Adrenal gland (tissue), 12 donors: Measurements from ENCODE around the gene PRPF18. TPM values are rescaled to one million over a fixed set of nuclear protein-coding genes. Genes with fewer than 3 reads are reported as not detected.

Experiments used
- DNase-seq, 7 donors: peaks; one replicate each; pipeline ENCODE4 v3.0.0-alpha.2; 2019 to 2020
- H3K27ac ChIP-seq, 5 donors: fragments of 200-600 bp; sonication (generic) in 4 of 5; 1 replicate in 3 of 5; 2 replicates in 2 of 5; pipeline versions ENCODE4 v1.5.1 to v1.8.0; 2016 to 2020; ENCODE audit warnings: mild to moderate bottlenecking in 1 of 5
- H3K27me3 ChIP-seq: fragments of 200-600 bp; 2 replicates; pipeline ENCODE4 v1.8.0; 2021
- H3K36me3 ChIP-seq, 2 donors: fragments of 200-600 bp; replicated peaks in 1 of 2; 1 replicate in 1 of 2; 2 replicates in 1 of 2; pipeline versions ENCODE4 v1.5.1 to v1.8.0; 2018 to 2022
- H3K4me1 ChIP-seq, 2 donors: fragments of 200-600 bp; replicated peaks in 1 of 2; 1 replicate in 1 of 2; 2 replicates in 1 of 2; pipeline versions ENCODE4 v1.5.1 to v1.8.0; 2018 to 2021
- H3K4me3 ChIP-seq, 4 donors: fragments of 200-600 bp; sonication (generic) in 3 of 4; one replicate each; pipeline ENCODE4 v1.5.1; 2016 to 2018
- H3K9me3 ChIP-seq, 3 donors: fragments of 200-600 bp; sonication (generic) in 1 of 3; replicated peaks in 1 of 3; 1 replicate in 2 of 3; 2 replicates in 1 of 3; pipeline versions ENCODE4 v1.5.1 to v1.8.0; 2016 to 2021
- CTCF ChIP-seq, 6 experiments: fragments of 450-650 bp in 4 of 6; fragments of 200-600 bp in 2 of 6; sonication (generic) in 1 of 6; IDR thresholded peaks; 1 replicate in 5 of 6; 2 replicates in 1 of 6; pipeline versions ENCODE4 v1.5.1 to v1.8.0; 2016 to 2021; ENCODE audit warnings: antibody characterized with exemption in 6 of 6, mild to moderate bottlenecking in 2 of 6, moderate library complexity in 1 of 6
- POLR2A ChIP-seq, 2 donors: fragments of 450-650 bp; IDR thresholded peaks; one replicate each; pipeline ENCODE4 v1.6.1; 2017; ENCODE audit warnings: antibody characterized with exemption in 2 of 2, mild to moderate bottlenecking in 2 of 2, moderate library complexity in 1 of 2
- WGBS, 4 donors: extraction: QIAGEN DNeasy Blood & Tissue Kit in 2 of 4; methylation state at CpG; one replicate each; pipeline versions ENCODE4 v1.1.5 to v1.1.7; 2013 to 2017; 5-methylcytosine and 5-hydroxymethylcytosine counted together
- intact Hi-C, 2 donors: fragments of 100-400 bp; cut with DNase I; formaldehyde crosslinking; loops; one replicate each; pipeline versions ENCODE4 v1.14.1 to v1.15.0; 2022 to 2023
- polyA plus RNA-seq, 3 donors: library from polyadenylated mRNA; stranded (reverse); fragments of 200-250 nt in 2 of 3; fragments of 350-450 nt in 1 of 3; fragmentation: Illumina TruSeq in 1 of 3; extraction: RNeasy Lipid Tissue Mini Kit (QIAGEN cat#74804) in 1 of 3; gene quantifications; one replicate each; pipeline ENCODE4 v1.2.3, GENCODE V29; 2013 to 2014
- total RNA-seq, 9 donors: library from RNA; depleted of rRNA in 4 of 9; stranded (reverse); fragments of >200 nt in 4 of 9; fragments of 120-200 nt in 1 of 9; fragmentation: NEBNext Ultra II Directional in 1 of 9; extraction: Animal tissue kit (Norgen Biotek cat#: 25700) in 1 of 9; gene quantifications; one replicate each; pipeline versions ENCODE4 v1.1.0 to v1.2.4, GENCODE V29; 2013 to 2023
- donor health status: healthy with polysubstance abuse.
- donor health status: Bipolar disorder and iron deficiency.
- donor health status: DM: yes; HTN: yes; CAD: no.
- donor health status: DM: no; HTN: no; CAD: no.
- donor health status: DM: no; HTN: no; CAD: no.
- donor health status: DM: yes; HTN: yes; CAD: no.

The PRPF18 gene
- total and polyA plus RNA-seq, 12 donors: 4.9 to 36.7 (median 18.9) TPM

DNA sequence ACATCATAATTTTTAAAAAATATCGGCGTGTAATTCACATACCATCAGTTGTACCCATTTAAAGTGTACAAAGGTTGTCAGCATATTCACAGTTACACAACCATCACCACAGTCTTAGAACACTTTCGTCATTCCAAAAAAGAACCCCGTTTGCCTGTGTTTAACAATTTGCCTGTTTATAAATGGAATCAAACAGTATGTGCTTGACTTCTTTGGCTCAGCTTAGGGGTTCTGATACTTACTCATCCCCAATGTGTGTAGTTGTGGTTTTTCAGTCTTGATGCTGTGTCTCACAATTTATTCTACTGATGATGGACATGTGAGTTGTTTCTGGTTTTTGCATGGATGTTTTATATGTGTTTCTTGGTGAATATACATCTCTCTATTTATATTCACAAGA, 50.0 kb downstream of the PRPF18 start:
- H3K27ac ChIP-seq: no peak overlapping the region
- H3K9me3 ChIP-seq: no peaks in the 10 kb centered on the region
- H3K36me3 ChIP-seq: peaks cover 0 to 9% of the 10 kb centered on the region in 2 donors
- no peaks in the 10 kb centered on the region for H3K27me3 ChIP-seq
- no peak for TF ChIP-seq CTCF (IDR thresholded peaks at IDR 0.05)
- TF ChIP-seq POLR2A (IDR thresholded peaks at IDR 0.05): no peak
- intact Hi-C loops: no loop called here
- no peak overlapping the region for H3K4me3 ChIP-seq
- DNase-seq: no peak
- WGBS, 4 donors: 92 to 94% (median 93%) methylated on average over 4 of the region's 4 CpGs
- H3K4me1 ChIP-seq: no peaks in the 10 kb centered on the region

DNA sequence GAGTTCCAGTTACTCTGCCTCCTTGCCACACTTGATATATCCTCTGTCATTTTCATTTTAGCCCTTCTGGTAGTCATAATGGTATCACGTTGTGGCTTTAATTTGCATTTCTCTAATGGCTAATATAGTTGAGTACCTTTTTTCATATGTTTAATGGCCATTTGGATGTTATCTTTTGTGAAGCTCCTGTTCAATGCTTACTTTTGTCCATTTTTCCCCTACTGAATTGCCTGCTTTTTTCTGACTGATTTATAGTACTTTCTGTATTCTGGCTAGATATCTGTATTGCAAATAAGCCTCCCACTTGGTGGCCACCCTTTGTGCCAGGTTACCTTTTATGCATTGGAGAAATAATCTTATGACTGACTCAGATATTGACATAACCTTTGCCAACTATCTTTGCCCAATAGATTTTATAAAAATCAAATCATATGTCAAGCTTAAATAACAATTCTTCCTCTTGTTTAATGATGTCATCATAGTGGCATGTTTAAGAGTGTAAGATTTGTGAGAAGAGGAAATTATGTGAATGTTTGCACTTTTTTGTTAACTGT, 50.6 kb downstream of the PRPF18 start:
- H3K36me3 ChIP-seq: peaks cover 0 to 9% of the 10 kb centered on the region in 2 donors
- H3K27ac ChIP-seq: no peak overlapping the region
- DNase-seq: no peak
- H3K4me1 ChIP-seq: no peaks in the 10 kb centered on the region
- no peak overlapping the region for H3K4me3 ChIP-seq
- WGBS, 4 donors: 80 to 84% (median 81%) methylated on average over 1 of the region's 1 CpG
- H3K27me3 ChIP-seq: no peaks in the 10 kb centered on the region
- H3K9me3 ChIP-seq: no peaks in the 10 kb centered on the region
- TF ChIP-seq POLR2A (IDR thresholded peaks at IDR 0.05) (no peak), CTCF (IDR thresholded peaks at IDR 0.05) (no peak)
- intact Hi-C loops: no loop called here

- Histone ChIP-seq H3K4me3 (no peak overlapping the region), H3K9me3 (no peaks in the 10 kb centered on the region), H3K36me3 (peaks cover 0 to 9% of the 10 kb centered on the region in 2 donors), H3K27ac (no peak overlapping the region), H3K27me3 (no peaks in the 10 kb centered on the region), H3K4me1 (no peaks in the 10 kb centered on the region)
- WGBS, 4 donors: 91 to 95% (median 93%) methylated on average over 5 of the region's 5 CpGs
- TF ChIP-seq POLR2A (IDR thresholded peaks at IDR 0.05) (no peak), CTCF (IDR thresholded peaks at IDR 0.05) (no peak)
- intact Hi-C loops: no loop called here
- no peak for DNase-seq
These were observed 51.1 kb downstream of the PRPF18 start for GRCh38 chr10:13637894-13638293.

DNA sequence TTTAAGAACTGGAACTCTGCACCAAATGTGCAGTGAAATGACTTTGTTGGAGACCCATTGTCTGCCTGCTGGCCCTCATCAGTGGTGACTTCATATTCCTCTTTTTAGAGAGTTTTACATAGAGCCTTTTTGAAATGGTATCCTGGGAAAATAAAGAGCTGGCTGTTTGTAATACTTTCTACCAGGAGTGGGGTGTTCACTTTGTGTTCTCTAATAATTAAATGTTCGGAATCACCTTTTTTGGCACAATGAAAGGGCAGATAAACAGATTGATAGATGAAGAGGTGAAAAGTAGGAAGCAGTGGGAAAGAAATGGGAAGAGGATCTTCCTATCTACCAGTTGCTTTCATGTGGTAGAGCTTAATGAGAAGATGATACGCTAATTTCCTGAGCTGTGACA, 55.5 kb downstream of the PRPF18 start:
- Histone ChIP-seq H3K27ac (no peak overlapping the region), H3K9me3 (no peaks in the 10 kb centered on the region), H3K4me3 (no peak overlapping the region), H3K4me1 (no peaks in the 10 kb centered on the region), H3K27me3 (no peaks in the 10 kb centered on the region), H3K36me3 (peaks cover 0 to 23% of the 10 kb centered on the region in 2 donors)
- TF ChIP-seq CTCF (IDR thresholded peaks at IDR 0.05) (no peak), POLR2A (IDR thresholded peaks at IDR 0.05) (no peak)
- no peak for DNase-seq
- intact Hi-C loops: no loop called here
- WGBS, 4 donors: 92 to 98% (median 94%) methylated on average over 2 of the region's 2 CpGs
